SK-N-SH treated with all-trans-retinoic acid at 6 μM for 48 hours (cell line): Measurements from ENCODE around the gene DNAJC10.

ENCODE experiments used
- ARNTL ChIP-seq: fragments of 450-650 bp; formaldehyde crosslinking; IDR thresholded peaks from 2 replicates; pipeline ENCODE4 v1.5.0; 2020; ENCODE audit warnings: low read depth, mild to moderate bottlenecking, moderate library complexity, borderline replicate concordance
- ESRRG ChIP-seq: fragments of 250-450 bp; sonication (Bioruptor Pico); IDR thresholded peaks from 2 replicates; pipeline ENCODE4 v1.6.1; 2021; ENCODE audit warnings: mild to moderate bottlenecking
- TOX ChIP-seq: fragments of 250-450 bp; sonication (Bioruptor Pico); IDR thresholded peaks from 2 replicates; pipeline ENCODE4 v1.8.0; 2021; ENCODE audit warnings: mild to moderate bottlenecking, moderate library complexity, borderline replicate concordance
- ZFP3 ChIP-seq: fragments of 250-450 bp; sonication (Bioruptor Pico); IDR thresholded peaks from 2 replicates; pipeline ENCODE4 v1.5.0; 2020; ENCODE audit warnings: mild to moderate bottlenecking, moderate library complexity
- TF ChIP-seq, protein P1 (sequence below): fragments of 250-450 bp; sonication (Bioruptor Pico); IDR thresholded peaks from 2 replicates; pipeline ENCODE4 v1.8.0; 2020; ENCODE audit warnings: mild to moderate bottlenecking, moderate library complexity, borderline replicate concordance
- TF ChIP-seq, protein P2 (sequence below): fragments of 250-450 bp; sonication (Bioruptor Pico); IDR thresholded peaks from 2 replicates; pipeline ENCODE4 v1.5.1; 2020; ENCODE audit warnings: low read depth, mild to moderate bottlenecking, moderate library complexity
- TF ChIP-seq, protein P3 (sequence below): fragments of 250-450 bp; sonication (Bioruptor Pico); IDR thresholded peaks from 2 replicates; pipeline ENCODE4 v1.5.0; 2020; ENCODE audit warnings: mild to moderate bottlenecking, moderate library complexity
- TF ChIP-seq, protein P4 (sequence below): fragments of 250-450 bp; sonication (Bioruptor Pico); IDR thresholded peaks from 2 replicates; pipeline ENCODE4 v1.5.1; 2021; ENCODE audit warnings: mild to moderate bottlenecking, moderate library complexity

GRCh38 chr2:182732736-182733135 is 16.7 kb downstream of the DNAJC10 start:
- TF ChIP-seq, protein P1, sequence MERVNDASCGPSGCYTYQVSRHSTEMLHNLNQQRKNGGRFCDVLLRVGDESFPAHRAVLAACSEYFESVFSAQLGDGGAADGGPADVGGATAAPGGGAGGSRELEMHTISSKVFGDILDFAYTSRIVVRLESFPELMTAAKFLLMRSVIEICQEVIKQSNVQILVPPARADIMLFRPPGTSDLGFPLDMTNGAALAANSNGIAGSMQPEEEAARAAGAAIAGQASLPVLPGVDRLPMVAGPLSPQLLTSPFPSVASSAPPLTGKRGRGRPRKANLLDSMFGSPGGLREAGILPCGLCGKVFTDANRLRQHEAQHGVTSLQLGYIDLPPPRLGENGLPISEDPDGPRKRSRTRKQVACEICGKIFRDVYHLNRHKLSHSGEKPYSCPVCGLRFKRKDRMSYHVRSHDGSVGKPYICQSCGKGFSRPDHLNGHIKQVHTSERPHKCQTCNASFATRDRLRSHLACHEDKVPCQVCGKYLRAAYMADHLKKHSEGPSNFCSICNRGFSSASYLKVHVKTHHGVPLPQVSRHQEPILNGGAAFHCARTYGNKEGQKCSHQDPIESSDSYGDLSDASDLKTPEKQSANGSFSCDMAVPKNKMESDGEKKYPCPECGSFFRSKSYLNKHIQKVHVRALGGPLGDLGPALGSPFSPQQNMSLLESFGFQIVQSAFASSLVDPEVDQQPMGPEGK (CRISPR knock-in tag): no peak
- TF ChIP-seq ESRRG (CRISPR knock-in tag) (no peak), TOX (no peak), ZFP3 (CRISPR knock-in tag) (no peak), ARNTL (no peak)
- TF ChIP-seq, protein P2, sequence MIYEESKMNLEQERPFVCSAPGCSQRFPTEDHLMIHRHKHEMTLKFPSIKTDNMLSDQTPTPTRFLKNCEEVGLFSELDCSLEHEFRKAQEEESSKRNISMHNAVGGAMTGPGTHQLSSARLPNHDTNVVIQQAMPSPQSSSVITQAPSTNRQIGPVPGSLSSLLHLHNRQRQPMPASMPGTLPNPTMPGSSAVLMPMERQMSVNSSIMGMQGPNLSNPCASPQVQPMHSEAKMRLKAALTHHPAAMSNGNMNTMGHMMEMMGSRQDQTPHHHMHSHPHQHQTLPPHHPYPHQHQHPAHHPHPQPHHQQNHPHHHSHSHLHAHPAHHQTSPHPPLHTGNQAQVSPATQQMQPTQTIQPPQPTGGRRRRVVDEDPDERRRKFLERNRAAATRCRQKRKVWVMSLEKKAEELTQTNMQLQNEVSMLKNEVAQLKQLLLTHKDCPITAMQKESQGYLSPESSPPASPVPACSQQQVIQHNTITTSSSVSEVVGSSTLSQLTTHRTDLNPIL (CRISPR knock-in tag): no peak
- TF ChIP-seq, protein P3, sequence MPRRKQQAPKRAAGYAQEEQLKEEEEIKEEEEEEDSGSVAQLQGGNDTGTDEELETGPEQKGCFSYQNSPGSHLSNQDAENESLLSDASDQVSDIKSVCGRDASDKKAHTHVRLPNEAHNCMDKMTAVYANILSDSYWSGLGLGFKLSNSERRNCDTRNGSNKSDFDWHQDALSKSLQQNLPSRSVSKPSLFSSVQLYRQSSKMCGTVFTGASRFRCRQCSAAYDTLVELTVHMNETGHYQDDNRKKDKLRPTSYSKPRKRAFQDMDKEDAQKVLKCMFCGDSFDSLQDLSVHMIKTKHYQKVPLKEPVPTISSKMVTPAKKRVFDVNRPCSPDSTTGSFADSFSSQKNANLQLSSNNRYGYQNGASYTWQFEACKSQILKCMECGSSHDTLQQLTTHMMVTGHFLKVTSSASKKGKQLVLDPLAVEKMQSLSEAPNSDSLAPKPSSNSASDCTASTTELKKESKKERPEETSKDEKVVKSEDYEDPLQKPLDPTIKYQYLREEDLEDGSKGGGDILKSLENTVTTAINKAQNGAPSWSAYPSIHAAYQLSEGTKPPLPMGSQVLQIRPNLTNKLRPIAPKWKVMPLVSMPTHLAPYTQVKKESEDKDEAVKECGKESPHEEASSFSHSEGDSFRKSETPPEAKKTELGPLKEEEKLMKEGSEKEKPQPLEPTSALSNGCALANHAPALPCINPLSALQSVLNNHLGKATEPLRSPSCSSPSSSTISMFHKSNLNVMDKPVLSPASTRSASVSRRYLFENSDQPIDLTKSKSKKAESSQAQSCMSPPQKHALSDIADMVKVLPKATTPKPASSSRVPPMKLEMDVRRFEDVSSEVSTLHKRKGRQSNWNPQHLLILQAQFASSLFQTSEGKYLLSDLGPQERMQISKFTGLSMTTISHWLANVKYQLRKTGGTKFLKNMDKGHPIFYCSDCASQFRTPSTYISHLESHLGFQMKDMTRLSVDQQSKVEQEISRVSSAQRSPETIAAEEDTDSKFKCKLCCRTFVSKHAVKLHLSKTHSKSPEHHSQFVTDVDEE (CRISPR knock-in tag): no peak
- TF ChIP-seq, protein P4, sequence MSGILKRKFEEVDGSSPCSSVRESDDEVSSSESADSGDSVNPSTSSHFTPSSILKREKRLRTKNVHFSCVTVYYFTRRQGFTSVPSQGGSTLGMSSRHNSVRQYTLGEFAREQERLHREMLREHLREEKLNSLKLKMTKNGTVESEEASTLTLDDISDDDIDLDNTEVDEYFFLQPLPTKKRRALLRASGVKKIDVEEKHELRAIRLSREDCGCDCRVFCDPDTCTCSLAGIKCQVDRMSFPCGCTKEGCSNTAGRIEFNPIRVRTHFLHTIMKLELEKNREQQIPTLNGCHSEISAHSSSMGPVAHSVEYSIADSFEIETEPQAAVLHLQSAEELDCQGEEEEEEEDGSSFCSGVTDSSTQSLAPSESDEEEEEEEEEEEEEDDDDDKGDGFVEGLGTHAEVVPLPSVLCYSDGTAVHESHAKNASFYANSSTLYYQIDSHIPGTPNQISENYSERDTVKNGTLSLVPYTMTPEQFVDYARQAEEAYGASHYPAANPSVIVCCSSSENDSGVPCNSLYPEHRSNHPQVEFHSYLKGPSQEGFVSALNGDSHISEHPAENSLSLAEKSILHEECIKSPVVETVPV (CRISPR knock-in tag): no peak
